ENCODE results near the gene TICAM1.
A peak's percentile ranks its signal among the peaks of the same experiment; 100 is the strongest.
"Not testable (repeated sequence)": the region's sequence is repeated elsewhere in the genome, so short reads cannot be mapped to it uniquely, and the experiment has no call there.

The TICAM1 gene

GRCh38 chr19:4800591-4801081 lies 30.9 kb downstream of the TICAM1 start:
- Histone ChIP-seq H3K4me3 (ENCODE audit: low read depth in 1 of 2, low read length in 2 of 2) (no peak overlapping the region), H3K27ac (ENCODE audit: low read depth, low read length) (no peak overlapping the region), H3K36me3 (ENCODE audit: insufficient read depth, low read length) (peaks cover 14% of the 10 kb centered on the region)

GRCh38 chr19:4795400-4795799 lies 36.1 kb downstream of the TICAM1 start:
- Histone ChIP-seq H3K9me3 (ENCODE audit: low read length) (no peaks in the 10 kb centered on the region), H3K9ac (ENCODE audit: low read length) (no peak overlapping the region), H3K27me3 (ENCODE audit: control insufficient read depth in 1 of 2, insufficient read depth in 2 of 2, low read length in 2 of 2) (no peaks in the 10 kb centered on the region), H3K36me3 (ENCODE audit: insufficient read depth, low read length) (peaks cover 35% of the 10 kb centered on the region), H3K27ac (ENCODE audit: low read depth, low read length) (no peak overlapping the region), H3K4me1 (ENCODE audit: insufficient read depth, low read length) (peaks cover 12% of the 10 kb centered on the region), H3K4me3 (ENCODE audit: low read depth in 1 of 2, low read length in 2 of 2) (no peak overlapping the region)

More at GRCh38 chr19:4800591-4801081, 30.9 kb downstream of the TICAM1 start:
- Histone ChIP-seq H3K27me3 (ENCODE audit: control insufficient read depth in 1 of 2, insufficient read depth in 2 of 2, low read length in 2 of 2) (no peaks in the 10 kb centered on the region), H3K9me3 (ENCODE audit: low read length) (no peaks in the 10 kb centered on the region), H3K4me1 (ENCODE audit: insufficient read depth, low read length) (peaks cover under 1% of the 10 kb centered on the region), H3K9ac (ENCODE audit: low read length) (no peak overlapping the region)

- Histone ChIP-seq H3K36me3 (ENCODE audit: insufficient read depth, low read length) (peaks cover 35% of the 10 kb centered on the region), H3K9me3 (ENCODE audit: low read length) (no peaks in the 10 kb centered on the region), H3K4me3 (ENCODE audit: low read depth in 1 of 2, low read length in 2 of 2) (no peak overlapping the region), H3K9ac (ENCODE audit: low read length) (no peak overlapping the region), H3K27ac (ENCODE audit: low read depth, low read length) (no peak overlapping the region), H3K27me3 (ENCODE audit: control insufficient read depth in 1 of 2, insufficient read depth in 2 of 2, low read length in 2 of 2) (no peaks in the 10 kb centered on the region), H3K4me1 (ENCODE audit: insufficient read depth, low read length) (peaks cover 12% of the 10 kb centered on the region)
Observed at GRCh38 chr19:4794971-4795370, 36.5 kb downstream of the TICAM1 start.

DNA sequence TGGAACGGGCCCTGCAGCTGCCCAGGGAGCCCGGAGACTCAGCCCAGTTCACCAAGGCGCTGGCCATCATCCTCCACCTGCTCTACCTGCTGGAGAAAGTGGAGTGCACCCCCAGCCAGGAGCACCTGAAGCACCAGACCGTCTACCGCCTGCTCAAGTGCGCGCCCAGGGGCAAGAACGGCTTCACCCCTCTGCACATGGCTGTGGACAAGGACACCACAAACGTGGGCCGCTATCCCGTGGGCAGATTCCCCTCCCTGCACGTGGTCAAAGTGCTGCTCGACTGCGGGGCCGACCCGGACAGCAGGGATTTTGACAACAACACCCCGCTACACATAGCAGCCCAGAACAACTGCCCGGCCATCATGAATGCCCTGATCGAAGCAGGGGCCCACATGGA lies 38.2 kb downstream of the TICAM1 start:
- H3K9ac ChIP-seq (ENCODE audit: low read length); H3K9me3 ChIP-seq (ENCODE audit: low read length); H3K4me3 ChIP-seq (ENCODE audit: low read depth in 1 of 2, low read length in 2 of 2); H3K27ac ChIP-seq (ENCODE audit: low read depth, low read length); H3K27me3 ChIP-seq (ENCODE audit: control insufficient read depth in 1 of 2, insufficient read depth in 2 of 2, low read length in 2 of 2): not testable (repeated sequence)
- H3K36me3 ChIP-seq (ENCODE audit: insufficient read depth, low read length) = peaks cover 35% of the 10 kb centered on the region
- peaks cover 12% of the 10 kb centered on the region for H3K4me1 ChIP-seq (ENCODE audit: insufficient read depth, low read length)

DNA sequence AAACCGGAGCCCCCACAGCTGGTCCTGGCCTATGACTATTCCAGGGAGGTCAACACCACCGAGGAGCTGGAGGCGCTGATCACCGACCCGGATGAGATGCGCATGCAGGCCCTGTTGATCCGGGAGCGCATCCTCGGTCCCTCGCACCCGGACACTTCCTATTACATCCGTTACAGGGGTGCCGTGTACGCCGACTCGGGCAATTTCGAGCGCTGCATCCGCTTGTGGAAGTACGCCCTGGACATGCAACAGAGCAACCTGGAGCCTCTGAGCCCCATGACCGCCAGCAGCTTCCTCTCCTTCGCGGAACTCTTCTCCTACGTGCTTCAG lies 38.7 kb downstream of the TICAM1 start:
- peaks cover 35% of the 10 kb centered on the region for H3K36me3 ChIP-seq (ENCODE audit: insufficient read depth, low read length)
- peaks cover 12% of the 10 kb centered on the region for H3K4me1 ChIP-seq (ENCODE audit: insufficient read depth, low read length)
- not testable (repeated sequence) for H3K9ac ChIP-seq (ENCODE audit: low read length); H3K9me3 ChIP-seq (ENCODE audit: low read length); H3K27me3 ChIP-seq (ENCODE audit: control insufficient read depth in 1 of 2, insufficient read depth in 2 of 2, low read length in 2 of 2); H3K27ac ChIP-seq (ENCODE audit: low read depth, low read length)
- peak overlapping the region in 1 of 2 donors; percentile 68 for H3K4me3 ChIP-seq (ENCODE audit: low read depth in 1 of 2, low read length in 2 of 2)

- Histone ChIP-seq H3K4me1 (ENCODE audit: insufficient read depth, low read length) (peaks cover 12% of the 10 kb centered on the region), H3K4me3 (ENCODE audit: low read depth in 1 of 2, low read length in 2 of 2) (peak overlapping the region; percentile 57 to 68), H3K36me3 (ENCODE audit: insufficient read depth, low read length) (peaks cover 31% of the 10 kb centered on the region), H3K27ac (ENCODE audit: low read depth, low read length) (peak overlapping the region; percentile 53)
- not testable (repeated sequence) for H3K27me3 ChIP-seq (ENCODE audit: control insufficient read depth in 1 of 2, insufficient read depth in 2 of 2, low read length in 2 of 2); H3K9me3 ChIP-seq (ENCODE audit: low read length); H3K9ac ChIP-seq (ENCODE audit: low read length)
Observed at GRCh38 chr19:4792019-4792865, 39.3 kb downstream of the TICAM1 start.

GRCh38 chr19:4791183-4792018 lies 40.1 kb downstream of the TICAM1 start, which contains the start of gene FEM1A:
Gene FEM1A, plus strand, starts transcription at chr19:4791734. Its CDS starts 121 bp downstream, at chr19:4791855.
- Histone ChIP-seq H3K36me3 (ENCODE audit: insufficient read depth, low read length) (peaks cover 25% of the 10 kb centered on the region), H3K27me3 (ENCODE audit: control insufficient read depth in 1 of 2, insufficient read depth in 2 of 2, low read length in 2 of 2) (no peaks in the 10 kb centered on the region), H3K27ac (ENCODE audit: low read depth, low read length) (peak within 1 kb of the TSS; percentile 53), H3K9ac (ENCODE audit: low read length) (no peak within 1 kb of the TSS), H3K4me1 (ENCODE audit: insufficient read depth, low read length) (peaks cover 12% of the 10 kb centered on the region), H3K4me3 (ENCODE audit: low read depth in 1 of 2, low read length in 2 of 2) (peak within 1 kb of the TSS; percentile 57 to 68), H3K9me3 (ENCODE audit: low read length) (no peaks in the 10 kb centered on the region)

DNA sequence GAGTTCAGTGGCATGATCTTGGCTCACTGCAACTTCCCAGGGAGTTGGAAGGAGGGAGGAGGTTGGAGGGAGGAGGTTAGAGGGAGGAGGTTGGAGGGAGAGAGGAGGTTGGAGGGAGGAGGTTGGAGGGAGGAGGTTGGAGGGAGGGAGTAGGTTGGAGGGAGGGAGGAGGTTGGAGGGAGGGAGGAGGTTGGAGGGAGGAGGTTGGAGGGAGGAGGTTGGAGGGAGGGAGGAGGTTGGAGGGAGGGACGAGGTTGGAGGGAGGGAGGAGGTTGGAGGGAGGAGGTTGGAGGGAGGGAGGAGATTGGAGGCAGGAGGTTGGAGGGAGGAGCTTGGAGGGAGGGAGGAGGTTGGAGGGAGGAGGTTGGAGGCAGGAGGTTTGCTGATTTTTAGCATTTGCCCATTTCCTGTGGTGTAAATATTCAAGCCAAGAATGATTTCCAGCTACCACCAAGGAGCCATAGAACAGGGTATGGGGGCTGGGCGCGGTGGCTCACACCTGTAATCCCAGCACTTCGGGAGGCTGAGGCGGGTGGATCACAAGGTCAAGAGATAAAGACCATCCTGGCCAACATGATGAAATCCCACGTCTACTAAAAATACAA lies 45.0 kb downstream of the TICAM1 start:
- not testable (repeated sequence) for H3K27me3 ChIP-seq (ENCODE audit: control insufficient read depth in 1 of 2, insufficient read depth in 2 of 2, low read length in 2 of 2); H3K36me3 ChIP-seq (ENCODE audit: insufficient read depth, low read length); H3K4me1 ChIP-seq (ENCODE audit: insufficient read depth, low read length); H3K4me3 ChIP-seq (ENCODE audit: low read depth in 1 of 2, low read length in 2 of 2); H3K9ac ChIP-seq (ENCODE audit: low read length); H3K27ac ChIP-seq (ENCODE audit: low read depth, low read length); H3K9me3 ChIP-seq (ENCODE audit: low read length)

- no peaks in the 10 kb centered on the region for H3K36me3 ChIP-seq (ENCODE audit: insufficient read depth, low read length)
- H3K9ac ChIP-seq (ENCODE audit: low read length) = no peak overlapping the region
- no peak overlapping the region for H3K4me3 ChIP-seq (ENCODE audit: low read depth in 1 of 2, low read length in 2 of 2)
- no peak overlapping the region for H3K27ac ChIP-seq (ENCODE audit: low read depth, low read length)
- no peaks in the 10 kb centered on the region for H3K9me3 ChIP-seq (ENCODE audit: low read length)
- no peaks in the 10 kb centered on the region for H3K4me1 ChIP-seq (ENCODE audit: insufficient read depth, low read length)
- H3K27me3 ChIP-seq (ENCODE audit: control insufficient read depth in 1 of 2, insufficient read depth in 2 of 2, low read length in 2 of 2) = no peaks in the 10 kb centered on the region
Observed at GRCh38 chr19:4781801-4782200, 49.7 kb downstream of the TICAM1 start.

- Histone ChIP-seq H3K36me3 (ENCODE audit: insufficient read depth, low read length) (no peaks in the 10 kb centered on the region), H3K27me3 (ENCODE audit: control insufficient read depth in 1 of 2, insufficient read depth in 2 of 2, low read length in 2 of 2) (no peaks in the 10 kb centered on the region), H3K4me1 (ENCODE audit: insufficient read depth, low read length) (no peaks in the 10 kb centered on the region), H3K27ac (ENCODE audit: low read depth, low read length) (no peak overlapping the region), H3K4me3 (ENCODE audit: low read depth in 1 of 2, low read length in 2 of 2) (no peak overlapping the region), H3K9me3 (ENCODE audit: low read length) (no peaks in the 10 kb centered on the region), H3K9ac (ENCODE audit: low read length) (no peak overlapping the region)
Observed at GRCh38 chr19:4780860-4781259, 50.7 kb downstream of the TICAM1 start.

DNA sequence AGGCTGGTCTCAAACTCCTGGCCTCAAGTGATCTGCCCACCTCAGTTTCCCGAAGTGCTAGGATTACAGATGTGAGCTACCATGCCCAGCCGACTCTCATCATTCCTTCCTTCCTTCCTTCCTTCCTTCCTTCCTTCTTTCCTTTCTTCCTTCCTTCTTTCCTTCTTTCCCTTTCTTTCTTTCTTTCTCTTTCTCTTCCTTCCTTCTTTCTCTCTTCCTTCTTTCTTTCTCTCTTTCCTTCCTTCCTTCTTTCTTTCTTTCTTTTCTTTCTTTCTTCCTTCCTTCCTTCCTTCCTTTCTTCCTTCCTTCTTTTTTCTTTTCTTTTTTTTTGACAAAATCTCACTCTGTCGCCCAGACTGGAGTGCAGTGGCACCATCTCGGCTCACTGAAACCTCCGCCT lies 53.4 kb downstream of the TICAM1 start:
- H3K27me3 ChIP-seq (ENCODE audit: control insufficient read depth in 1 of 2, insufficient read depth in 2 of 2, low read length in 2 of 2); H3K4me1 ChIP-seq (ENCODE audit: insufficient read depth, low read length); H3K27ac ChIP-seq (ENCODE audit: low read depth, low read length); H3K9ac ChIP-seq (ENCODE audit: low read length); H3K4me3 ChIP-seq (ENCODE audit: low read depth in 1 of 2, low read length in 2 of 2); H3K9me3 ChIP-seq (ENCODE audit: low read length); H3K36me3 ChIP-seq (ENCODE audit: insufficient read depth, low read length): not testable (repeated sequence)

Measured in muscle layer of colon (tissue), 2 donors.